ENCODE measurements around the gene HPSE. TPM values are rescaled to one million over a fixed set of nuclear protein-coding genes. Genes with fewer than 3 reads are reported as not detected.

Gene HPSE
- total and polyA plus RNA-seq, 2 experiments from 2014 or later = 2.2 to 2.9 TPM

DNA sequence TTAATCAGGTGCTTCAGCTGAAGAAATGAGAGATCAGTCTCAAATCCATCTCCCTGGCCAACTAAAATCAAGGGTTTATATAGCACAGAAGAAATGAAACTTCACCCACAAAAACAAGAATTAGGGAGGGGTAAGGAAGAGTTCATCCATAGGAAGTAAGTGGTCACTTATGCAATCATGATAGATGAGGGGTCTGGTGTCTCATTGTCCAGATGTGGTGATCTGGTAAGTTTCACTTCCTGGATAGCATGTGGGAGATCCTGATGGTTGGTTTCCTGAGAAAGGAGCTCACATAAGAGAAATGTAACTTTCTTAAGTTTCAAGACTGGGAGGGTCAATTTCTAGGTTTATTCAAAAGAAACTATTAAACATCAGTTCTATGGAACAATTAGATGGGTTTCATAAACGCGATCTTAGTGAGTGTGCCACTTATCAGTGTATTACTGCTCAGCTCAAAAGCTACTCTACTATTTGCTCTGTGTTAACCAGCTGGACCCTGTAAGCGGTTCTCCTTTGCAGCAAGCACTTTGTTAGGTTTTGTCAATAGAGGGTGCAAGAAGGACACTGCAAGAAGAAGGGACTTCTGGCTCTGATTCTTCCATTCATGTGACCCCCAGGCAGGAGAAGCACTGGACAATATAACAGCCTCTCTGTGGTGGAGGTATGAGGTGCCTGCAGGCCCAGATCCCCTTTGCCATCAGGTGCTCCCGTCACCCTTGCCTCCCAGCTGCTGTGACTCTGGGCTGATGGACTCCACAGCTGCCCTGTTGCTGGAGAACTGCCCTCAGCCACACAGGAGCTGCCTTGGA, 35.4 kb upstream of the HPSE start:
- DNase-seq (ENCODE audit: low spot score) (no peak), ATAC-seq (no peak; the same call in 2 of the 3 replicates)
- no peaks in the 10 kb centered on the region for H3K27me3 ChIP-seq (ENCODE audit: insufficient read depth)
- H3K79me2 ChIP-seq (replicated peaks; ENCODE audit: insufficient read depth) = no peaks in the 10 kb centered on the region
- Mint-ChIP-seq H3K27me3 (ENCODE audit: insufficient read depth, low read depth, poor library complexity) (peaks cover 7% of the 10 kb centered on the region), H3K4me3 (no peak overlapping the region), H3K9me3 (no peaks in the 10 kb centered on the region), H3K4me1 (no peaks in the 10 kb centered on the region), H3K36me3 (ENCODE audit: low read depth) (no peaks in the 10 kb centered on the region), H3K27ac (no peak overlapping the region)
- no peaks in the 10 kb centered on the region for H3F3A ChIP-seq (replicated peaks; ENCODE audit: low read depth)
- H4K20me1 ChIP-seq (replicated peaks; ENCODE audit: insufficient read depth) = no peaks in the 10 kb centered on the region
- H3K9me2 ChIP-seq (ENCODE audit: insufficient read depth) = peaks cover 5% of the 10 kb centered on the region; the same call in 1 of the 2 replicates
- H3K27ac ChIP-seq (ENCODE audit: low read depth) = no peak overlapping the region
- no peaks in the 10 kb centered on the region for H3K36me3 ChIP-seq (ENCODE audit: insufficient read depth)
- no peak overlapping the region for H3K4me2 ChIP-seq
- H3K4me3 ChIP-seq = no peak overlapping the region
- TF ChIP-seq CREB1 (CRISPR knock-in tag; IDR thresholded peaks at IDR 0.05; ENCODE audit: low read depth) = no peak
- TF ChIP-seq CTCF (conservative IDR thresholded peaks at IDR 0.05; ENCODE audit: low read depth in 2 of 2) = peak in 1 of 2 experiments; percentile 35; a peak in 2 of 4 replicates
- H2AFZ ChIP-seq = no peak overlapping the region
- no peaks in the 10 kb centered on the region for H3K4me1 ChIP-seq (ENCODE audit: insufficient read depth)

DNA sequence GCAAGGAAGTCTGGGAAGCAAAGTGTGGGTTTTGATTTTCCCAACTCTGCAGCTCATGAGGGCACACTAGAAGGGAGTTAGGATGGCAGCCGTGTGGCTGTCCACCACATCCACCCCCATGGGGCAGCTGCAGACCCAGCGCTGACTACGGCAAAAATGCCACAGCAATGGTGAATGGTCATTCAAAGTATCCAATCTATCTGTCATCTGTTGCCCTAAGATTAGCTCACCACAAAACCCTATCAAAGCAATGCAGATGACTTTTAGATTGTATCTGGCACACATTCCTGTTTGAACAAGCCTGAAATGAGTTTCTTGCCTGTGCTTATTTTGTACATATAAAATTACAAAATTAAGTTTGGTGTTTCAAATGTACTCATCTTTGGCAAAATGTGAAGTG, 29.7 kb upstream of the HPSE start:
- no peak overlapping the region for H3K27ac Mint-ChIP-seq
- Histone ChIP-seq H3K4me2 (no peak overlapping the region), H3K4me1 (ENCODE audit: insufficient read depth) (peaks cover 3% of the 10 kb centered on the region; the same call in 1 of the 2 replicates), H3F3A (replicated peaks; ENCODE audit: low read depth) (peaks cover 6% of the 10 kb centered on the region; the same call in 1 of the 2 replicates), H4K20me1 (replicated peaks; ENCODE audit: insufficient read depth) (no peaks in the 10 kb centered on the region), H3K9me2 (ENCODE audit: insufficient read depth) (peaks cover 8% of the 10 kb centered on the region; the same call in 1 of the 2 replicates), H2AFZ (no peak overlapping the region), H3K27ac (ENCODE audit: low read depth) (no peak overlapping the region), H3K79me2 (replicated peaks; ENCODE audit: insufficient read depth) (no peaks in the 10 kb centered on the region), H3K27me3 (ENCODE audit: insufficient read depth) (no peaks in the 10 kb centered on the region), H3K36me3 (ENCODE audit: insufficient read depth) (no peaks in the 10 kb centered on the region), H3K4me3 (no peak overlapping the region)
- ATAC-seq = no peak
- H3K36me3 Mint-ChIP-seq (ENCODE audit: low read depth) = no peaks in the 10 kb centered on the region
- no peaks in the 10 kb centered on the region for H3K9me3 Mint-ChIP-seq
- H3K4me3 Mint-ChIP-seq = no peak overlapping the region
- no peaks in the 10 kb centered on the region for H3K27me3 Mint-ChIP-seq (ENCODE audit: insufficient read depth, low read depth, poor library complexity)
- peaks cover 10% of the 10 kb centered on the region for H3K4me1 Mint-ChIP-seq
- TF ChIP-seq ZNF462 (CRISPR knock-in tag; IDR thresholded peaks at IDR 0.05) (no peak), ZNF114 (CRISPR knock-in tag; IDR thresholded peaks at IDR 0.05) (no peak), CREB1 (CRISPR knock-in tag; IDR thresholded peaks at IDR 0.05; ENCODE audit: low read depth) (no peak), STAT1 (IDR thresholded peaks at IDR 0.05; ENCODE audit: unreplicated experiment) (no peak)
- TF ChIP-seq, protein P1, sequence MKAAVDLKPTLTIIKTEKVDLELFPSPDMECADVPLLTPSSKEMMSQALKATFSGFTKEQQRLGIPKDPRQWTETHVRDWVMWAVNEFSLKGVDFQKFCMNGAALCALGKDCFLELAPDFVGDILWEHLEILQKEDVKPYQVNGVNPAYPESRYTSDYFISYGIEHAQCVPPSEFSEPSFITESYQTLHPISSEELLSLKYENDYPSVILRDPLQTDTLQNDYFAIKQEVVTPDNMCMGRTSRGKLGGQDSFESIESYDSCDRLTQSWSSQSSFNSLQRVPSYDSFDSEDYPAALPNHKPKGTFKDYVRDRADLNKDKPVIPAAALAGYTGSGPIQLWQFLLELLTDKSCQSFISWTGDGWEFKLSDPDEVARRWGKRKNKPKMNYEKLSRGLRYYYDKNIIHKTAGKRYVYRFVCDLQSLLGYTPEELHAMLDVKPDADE (IDR thresholded peaks at IDR 0.05) = no peak
- no peak for DNase-seq (ENCODE audit: low spot score)

Data from GM23338 (cell line).